Memory B cell (primary cell): Measurements from ENCODE around the gene ME2.
"Not testable (repeated sequence)": the region's sequence is repeated elsewhere in the genome, so short reads cannot be mapped to it uniquely, and the experiment has no call there.

Experiments used
- ATAC-seq: fragments of 150-1000 bp; cut with Tn5 transposase; 2 replicates; pipeline ENCODE4 v1.10.0; 2021; ENCODE audit warnings: low read depth, mild to moderate bottlenecking, moderate library complexity
- DNase-seq, 2 donors: peaks; one replicate each; pipeline ENCODE4 v3.0.0; 2022; ENCODE audit warnings: low spot score in 2 of 2
- H3K27ac Mint-ChIP-seq: one replicate; pipeline ENCODE4 v1.8.0; 2022; ENCODE audit warnings: mild to moderate bottlenecking, moderate library complexity, mixed read lengths
- H3K27me3 Mint-ChIP-seq: one replicate; pipeline ENCODE4 v1.8.0; 2022; ENCODE audit warnings: mixed read lengths
- H3K36me3 Mint-ChIP-seq: one replicate; pipeline ENCODE4 v1.8.0; 2022; ENCODE audit warnings: mild to moderate bottlenecking, mixed read lengths
- H3K4me1 Mint-ChIP-seq: one replicate; pipeline ENCODE4 v1.8.0; 2022; ENCODE audit warnings: mixed read lengths
- H3K4me3 Mint-ChIP-seq: one replicate; pipeline ENCODE4 v1.8.0; 2022; ENCODE audit warnings: mild to moderate bottlenecking, moderate library complexity, mixed read lengths
- H3K9me3 Mint-ChIP-seq: one replicate; pipeline ENCODE4 v1.8.0; 2022; ENCODE audit warnings: mixed read lengths

ME2 gene

DNA sequence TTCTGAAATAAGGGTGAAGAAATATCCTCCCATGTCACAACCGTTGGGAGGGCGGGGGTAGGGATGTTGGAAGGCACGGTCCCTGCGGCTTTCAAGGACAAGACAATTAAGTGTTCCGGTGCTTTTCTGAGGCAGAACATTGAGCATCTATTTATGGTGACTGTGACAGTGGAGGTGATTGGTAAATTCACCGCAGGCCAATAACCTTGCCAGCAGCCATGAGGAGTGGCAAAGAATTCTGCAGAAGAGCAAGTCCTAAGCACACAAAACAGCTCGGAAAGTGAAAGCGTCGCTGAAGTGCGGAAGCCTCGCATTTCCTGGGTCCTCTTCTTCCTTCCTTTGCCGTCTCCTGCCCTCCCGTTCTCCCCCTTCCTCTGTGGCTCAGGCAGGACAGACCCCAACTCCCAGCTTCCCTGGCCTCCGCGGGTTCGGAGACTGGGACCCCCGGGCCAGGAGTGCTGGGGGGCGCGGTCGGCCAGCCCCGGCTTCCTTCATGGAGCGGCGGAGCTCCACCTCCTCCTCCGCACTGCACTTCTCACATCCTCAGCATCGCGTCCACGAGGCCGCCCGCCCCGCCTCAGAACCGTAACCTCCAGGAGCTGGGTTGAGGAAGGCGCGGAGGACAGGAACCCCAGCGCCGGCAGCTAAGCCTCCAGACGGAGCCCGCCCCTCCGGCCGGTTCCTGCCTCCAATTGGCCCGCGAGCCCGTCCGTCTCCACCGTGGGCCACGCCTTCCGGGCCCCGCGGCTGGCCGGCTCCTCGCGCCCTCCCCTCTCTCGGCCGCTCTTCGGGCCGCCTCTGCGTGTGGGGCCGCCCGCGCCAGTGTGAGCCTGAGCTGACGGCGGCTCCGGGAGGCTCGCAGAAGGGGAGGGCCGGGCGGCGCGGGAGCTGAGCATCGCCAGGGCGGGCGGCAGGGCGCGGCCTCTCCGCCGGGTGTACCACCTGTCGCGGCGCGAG lies at the start of gene ME2:
Gene ME2 (plus strand): TSS at position 774 of the 957 bp plus-strand sequence. CDS start 16,703 bp downstream, outside the sequence.
- Mint-ChIP-seq H3K4me1 (peaks cover 13% of the 10 kb centered on the region), H3K9me3 (no peaks in the 10 kb centered on the region), H3K27ac (peak within 1 kb of the TSS; percentile 98), H3K36me3 (peaks cover 1% of the 10 kb centered on the region), H3K4me3 (peak within 1 kb of the TSS; percentile 100), H3K27me3 (no peaks in the 10 kb centered on the region)
- DNase-seq (peak; percentile 92 to 99), ATAC-seq (peak; percentile 89)

DNA sequence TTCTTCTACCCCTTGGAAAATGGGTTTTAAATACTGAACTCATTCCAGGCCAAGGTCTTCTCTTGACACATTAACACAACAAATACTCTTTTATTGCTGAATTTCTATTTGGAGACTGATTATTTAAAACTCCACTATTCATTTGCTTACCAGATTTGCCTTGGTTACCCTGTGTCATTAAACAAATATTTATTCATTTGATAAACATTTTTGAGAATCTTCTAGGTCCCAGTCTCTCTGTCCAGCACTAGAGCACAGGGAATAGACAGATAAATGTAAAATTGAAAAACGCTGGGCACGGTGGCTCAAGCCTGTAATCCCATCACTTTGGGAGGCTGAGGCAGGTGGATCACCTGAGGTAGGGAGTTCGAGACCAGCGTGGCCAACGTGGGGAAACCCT lies 49.3 kb upstream of the ME2 start:
- no peaks in the 10 kb centered on the region for H3K27me3 Mint-ChIP-seq
- no peak overlapping the region for H3K4me3 Mint-ChIP-seq
- H3K9me3 Mint-ChIP-seq = no peaks in the 10 kb centered on the region
- H3K27ac Mint-ChIP-seq = no peak overlapping the region
- no peak for DNase-seq
- H3K4me1 Mint-ChIP-seq = peaks cover 9% of the 10 kb centered on the region
- ATAC-seq = no peak
- no peaks in the 10 kb centered on the region for H3K36me3 Mint-ChIP-seq

DNA sequence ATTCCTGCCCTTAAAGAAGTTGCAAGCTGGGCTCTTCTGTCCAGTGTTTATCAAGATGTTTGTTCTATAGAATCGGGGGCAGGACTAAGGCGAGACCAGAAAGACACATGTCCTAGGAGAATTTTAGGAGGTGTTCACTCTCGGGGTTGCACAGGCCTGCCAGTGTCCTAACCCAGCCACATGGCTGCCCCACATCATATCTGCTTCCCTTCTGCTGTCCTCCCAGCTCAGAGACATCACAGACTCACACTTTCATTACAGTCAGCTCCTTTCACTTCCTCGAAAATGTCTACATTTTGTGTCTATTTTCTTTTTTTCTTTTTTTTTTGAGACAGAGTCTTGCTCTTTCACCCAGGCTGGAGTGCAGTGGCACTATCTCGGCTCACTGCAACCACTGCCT lies 48.4 kb upstream of the ME2 start:
- Mint-ChIP-seq H3K9me3 (no peaks in the 10 kb centered on the region), H3K4me1 (peaks cover 13% of the 10 kb centered on the region), H3K36me3 (no peaks in the 10 kb centered on the region), H3K27me3 (no peaks in the 10 kb centered on the region), H3K4me3 (no peak overlapping the region), H3K27ac (no peak overlapping the region)
- DNase-seq (no peak), ATAC-seq (peak; percentile 83)

DNA sequence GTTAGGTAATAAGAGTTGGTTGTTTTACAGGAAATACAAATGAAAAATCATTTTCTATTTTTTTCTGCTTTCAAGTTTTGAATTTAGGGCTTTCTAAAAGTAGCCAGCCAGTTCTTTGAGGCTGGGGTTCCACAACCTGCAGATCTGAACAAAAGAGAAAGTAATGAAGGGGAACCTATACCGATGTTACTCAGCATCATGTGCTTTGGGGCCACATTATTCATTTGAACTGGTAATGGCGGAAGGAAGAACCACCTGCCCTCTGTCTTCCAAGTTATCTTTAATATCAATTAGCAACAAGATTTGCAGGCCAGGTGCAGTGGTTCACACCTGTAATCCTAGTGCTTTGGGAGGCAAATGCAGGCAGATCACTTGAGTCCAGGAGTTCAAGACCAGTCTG lies 46.2 kb upstream of the ME2 start:
- no peak for DNase-seq
- H3K36me3 Mint-ChIP-seq = no peaks in the 10 kb centered on the region
- H3K9me3 Mint-ChIP-seq = no peaks in the 10 kb centered on the region
- peak overlapping the region; percentile 51 for H3K27ac Mint-ChIP-seq
- H3K27me3 Mint-ChIP-seq = no peaks in the 10 kb centered on the region
- H3K4me1 Mint-ChIP-seq = peaks cover 18% of the 10 kb centered on the region
- H3K4me3 Mint-ChIP-seq = peak overlapping the region; percentile 49
- peak; percentile 57 for ATAC-seq

DNA sequence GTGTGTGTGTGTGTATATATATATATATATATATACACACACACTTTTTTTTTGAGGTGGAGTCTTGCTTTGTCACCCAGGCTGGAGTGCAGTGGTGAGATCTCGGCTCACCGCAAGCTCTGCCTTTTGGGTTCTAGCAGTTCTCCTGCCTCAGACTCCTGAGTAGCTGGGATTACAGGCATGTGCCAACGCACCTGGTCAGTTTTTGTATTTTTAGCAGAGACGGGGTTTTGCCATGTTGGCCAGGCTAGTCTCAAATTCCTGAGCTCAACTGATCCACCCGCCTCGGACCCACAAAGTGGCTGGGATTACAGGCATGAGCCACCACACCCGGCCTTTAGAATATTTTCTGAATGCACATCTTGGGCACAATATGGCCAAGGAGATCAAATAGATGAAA lies 45.4 kb upstream of the ME2 start:
- DNase-seq, ATAC-seq, H3K4me3 Mint-ChIP-seq, H3K27me3 Mint-ChIP-seq, H3K36me3 Mint-ChIP-seq, H3K27ac Mint-ChIP-seq, H3K9me3 Mint-ChIP-seq: not testable (repeated sequence)
- H3K4me1 Mint-ChIP-seq = peaks cover 18% of the 10 kb centered on the region

DNA sequence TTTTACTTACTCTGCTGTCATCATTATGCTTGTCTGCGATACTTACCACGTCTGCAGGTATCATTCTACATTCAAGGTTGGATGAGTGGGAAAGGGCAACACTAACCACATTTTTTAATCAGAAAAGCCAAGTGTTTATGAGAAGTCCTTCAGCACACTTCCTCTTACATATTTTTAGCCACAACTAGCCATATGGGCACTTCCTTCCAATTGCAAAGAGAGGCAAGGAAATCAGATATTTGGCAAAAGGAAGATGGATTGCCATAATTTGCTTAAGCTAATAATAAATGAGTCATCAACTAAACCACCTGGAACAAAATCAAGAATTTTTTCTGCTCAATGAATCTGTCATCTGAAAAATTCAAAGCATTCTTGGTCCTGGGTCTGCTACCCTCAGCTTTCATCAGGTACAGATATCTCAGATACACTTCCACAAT lies 42.4 kb upstream of the ME2 start:
- DNase-seq = no peak
- Mint-ChIP-seq H3K36me3 (no peaks in the 10 kb centered on the region), H3K27me3 (no peaks in the 10 kb centered on the region), H3K9me3 (no peaks in the 10 kb centered on the region), H3K4me1 (peaks cover 16% of the 10 kb centered on the region), H3K27ac (peak overlapping the region; percentile 4), H3K4me3 (peak overlapping the region; percentile 44)
- ATAC-seq = peak; percentile 79

DNA sequence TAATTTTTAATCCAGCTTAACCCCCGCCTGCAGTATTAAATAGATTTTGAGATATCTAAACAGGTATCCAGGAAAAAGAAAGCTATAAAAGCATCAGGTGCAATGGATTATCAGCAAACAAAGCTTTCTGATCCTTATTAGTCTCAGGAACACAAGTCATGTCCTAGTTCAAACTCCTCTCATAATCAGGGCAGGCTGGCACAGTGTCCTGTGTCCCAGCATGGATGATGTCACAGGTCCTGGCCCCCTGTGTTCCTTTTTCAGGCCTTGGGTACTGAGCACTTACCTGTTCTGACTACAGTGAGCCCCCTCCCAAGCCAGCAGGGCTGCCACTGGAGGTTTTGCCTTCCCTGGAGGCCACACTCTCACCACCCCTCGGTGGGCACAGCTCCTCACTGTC lies 39.6 kb upstream of the ME2 start:
- H3K36me3 Mint-ChIP-seq = no peaks in the 10 kb centered on the region
- DNase-seq = no peak
- no peak overlapping the region for H3K4me3 Mint-ChIP-seq
- no peaks in the 10 kb centered on the region for H3K27me3 Mint-ChIP-seq
- H3K27ac Mint-ChIP-seq = no peak overlapping the region
- no peak for ATAC-seq
- no peaks in the 10 kb centered on the region for H3K9me3 Mint-ChIP-seq
- peaks cover 9% of the 10 kb centered on the region for H3K4me1 Mint-ChIP-seq

DNA sequence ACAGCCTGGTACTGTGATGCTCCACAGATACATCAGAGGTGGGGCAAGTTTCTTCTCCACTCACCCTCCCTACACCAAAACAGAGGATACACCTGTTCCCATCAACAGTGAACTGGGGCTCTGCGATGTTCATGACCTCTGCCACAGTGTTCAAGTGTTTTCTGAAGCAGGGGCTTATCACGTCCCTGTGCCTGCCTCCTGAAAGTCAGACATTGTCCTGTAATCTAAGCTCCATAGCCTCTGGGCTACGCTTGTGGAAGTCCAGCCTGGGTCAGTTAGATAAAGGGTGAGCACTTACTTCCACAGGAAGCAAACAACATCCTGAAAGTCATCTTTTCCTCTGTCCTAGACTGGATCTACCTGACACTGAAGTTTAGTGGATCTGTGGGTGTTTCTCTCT lies 38.9 kb upstream of the ME2 start:
- H3K27ac Mint-ChIP-seq = no peak overlapping the region
- no peaks in the 10 kb centered on the region for H3K36me3 Mint-ChIP-seq
- no peak for DNase-seq
- H3K27me3 Mint-ChIP-seq = no peaks in the 10 kb centered on the region
- no peaks in the 10 kb centered on the region for H3K9me3 Mint-ChIP-seq
- peaks cover 9% of the 10 kb centered on the region for H3K4me1 Mint-ChIP-seq
- no peak overlapping the region for H3K4me3 Mint-ChIP-seq
- ATAC-seq = no peak

DNA sequence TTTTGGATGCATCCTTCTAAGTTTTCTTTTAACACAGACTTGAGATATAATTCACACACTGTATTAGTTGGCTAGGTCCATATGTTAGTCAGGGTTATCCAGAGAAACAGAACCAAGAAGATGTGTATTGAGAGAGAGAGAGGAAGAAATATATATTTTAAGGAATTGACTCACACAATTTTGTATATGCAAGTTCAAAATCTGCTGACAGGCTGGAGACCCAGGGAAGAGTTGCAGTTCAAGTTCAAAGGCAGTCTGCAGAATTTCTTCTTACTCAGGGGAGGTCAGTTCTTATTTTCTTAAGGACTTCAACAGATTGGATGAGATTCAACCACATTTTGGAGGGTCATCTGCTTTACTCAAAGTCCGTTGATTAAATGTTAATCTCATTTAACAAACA lies 36.1 kb upstream of the ME2 start:
- H3K27me3 Mint-ChIP-seq = peaks cover 1% of the 10 kb centered on the region
- H3K27ac Mint-ChIP-seq = no peak overlapping the region
- DNase-seq (no peak), ATAC-seq (no peak)
- no peak overlapping the region for H3K4me3 Mint-ChIP-seq
- no peaks in the 10 kb centered on the region for H3K36me3 Mint-ChIP-seq
- no peaks in the 10 kb centered on the region for H3K4me1 Mint-ChIP-seq
- no peaks in the 10 kb centered on the region for H3K9me3 Mint-ChIP-seq

DNA sequence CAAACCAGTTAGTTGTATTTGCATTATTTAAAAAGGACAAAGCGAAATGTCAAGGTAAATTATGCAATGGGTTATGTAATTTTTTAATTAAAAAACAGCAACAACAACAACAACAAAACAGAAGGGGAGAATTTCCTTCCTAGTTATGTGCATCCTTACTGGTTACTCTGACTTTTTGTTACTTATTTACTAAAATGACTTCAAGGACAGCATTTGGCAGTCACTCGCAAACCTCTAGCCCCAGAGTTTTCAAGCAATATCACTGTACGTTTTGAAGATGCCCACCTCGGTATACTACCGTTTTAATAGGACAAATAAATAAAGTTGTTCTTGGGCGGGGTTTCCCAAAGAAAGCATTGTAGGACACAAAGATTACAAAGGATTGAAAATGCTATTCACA lies 34.4 kb upstream of the ME2 start:
- Mint-ChIP-seq H3K27me3 (peaks cover 2% of the 10 kb centered on the region), H3K4me1 (no peaks in the 10 kb centered on the region), H3K9me3 (no peaks in the 10 kb centered on the region), H3K27ac (no peak overlapping the region), H3K36me3 (no peaks in the 10 kb centered on the region), H3K4me3 (no peak overlapping the region)
- ATAC-seq (no peak), DNase-seq (no peak)

DNA sequence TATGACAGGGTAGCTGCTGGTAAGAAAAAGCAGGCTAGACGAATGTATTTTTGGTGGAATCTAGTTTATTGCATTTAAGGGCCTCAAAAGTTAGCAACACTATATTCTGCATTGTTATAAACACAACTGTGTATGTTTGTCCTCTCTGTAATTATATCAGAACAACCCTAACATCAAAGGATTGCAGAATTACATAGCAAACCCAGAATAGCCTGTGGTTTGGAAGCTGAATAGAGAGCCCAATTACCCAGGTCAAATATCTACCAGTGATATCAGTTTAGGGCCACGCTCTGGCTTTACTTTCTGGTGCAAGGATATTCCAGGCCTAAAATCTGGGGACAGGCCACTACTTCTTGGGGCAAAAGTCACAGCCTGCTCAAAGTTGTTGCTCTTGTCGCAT lies 34.0 kb upstream of the ME2 start:
- H3K4me1 Mint-ChIP-seq = no peaks in the 10 kb centered on the region
- peaks cover 4% of the 10 kb centered on the region for H3K27me3 Mint-ChIP-seq
- H3K4me3 Mint-ChIP-seq = no peak overlapping the region
- H3K9me3 Mint-ChIP-seq = no peaks in the 10 kb centered on the region
- DNase-seq (no peak), ATAC-seq (no peak)
- no peak overlapping the region for H3K27ac Mint-ChIP-seq
- H3K36me3 Mint-ChIP-seq = no peaks in the 10 kb centered on the region

DNA sequence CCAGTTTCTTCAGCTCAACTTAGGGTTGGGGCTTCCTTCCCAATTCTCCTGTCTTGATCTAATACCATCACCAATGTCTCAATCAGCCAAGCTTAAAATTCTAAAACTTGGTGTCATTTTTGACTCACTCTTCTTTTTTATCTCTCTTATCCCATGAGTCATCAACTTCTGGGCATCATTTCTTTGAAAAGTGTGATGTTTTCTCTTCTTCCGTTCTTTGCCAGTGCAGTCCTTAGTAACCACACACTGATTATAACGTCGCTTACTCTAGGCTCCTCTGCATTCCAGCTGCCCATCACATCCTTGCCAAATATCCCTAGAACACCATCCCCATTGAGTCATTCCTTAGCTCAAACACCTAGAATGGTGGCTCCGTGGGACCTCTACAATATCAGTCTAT lies 31.7 kb upstream of the ME2 start:
- ATAC-seq = no peak
- no peak overlapping the region for H3K27ac Mint-ChIP-seq
- H3K4me3 Mint-ChIP-seq = no peak overlapping the region
- H3K9me3 Mint-ChIP-seq = no peaks in the 10 kb centered on the region
- H3K27me3 Mint-ChIP-seq = peaks cover 4% of the 10 kb centered on the region
- H3K4me1 Mint-ChIP-seq = no peaks in the 10 kb centered on the region
- no peak for DNase-seq
- H3K36me3 Mint-ChIP-seq = no peaks in the 10 kb centered on the region

DNA sequence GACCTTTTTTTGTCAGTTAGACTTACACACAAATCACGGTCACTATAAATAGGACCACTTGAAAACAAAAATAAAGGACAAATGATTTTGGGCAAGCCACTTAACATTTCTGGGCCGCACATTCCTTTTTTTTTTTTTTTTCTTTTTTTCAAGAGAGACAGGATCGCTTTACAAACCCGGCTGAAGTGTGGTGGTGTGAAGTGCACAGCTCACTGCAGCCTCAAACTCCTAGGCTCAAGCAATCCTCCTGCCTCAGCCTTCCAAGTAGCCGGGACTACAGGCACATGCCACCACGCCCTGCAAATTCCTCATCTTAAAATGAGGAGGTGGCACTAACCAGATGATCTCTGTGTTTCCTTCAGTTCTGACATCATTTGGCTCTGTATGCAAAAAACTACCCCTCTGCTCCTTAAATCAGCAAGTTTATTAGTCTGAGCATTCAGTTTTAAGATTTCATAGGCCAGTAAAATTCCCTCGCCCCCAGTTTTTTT lies 30.8 kb upstream of the ME2 start:
- peaks cover 2% of the 10 kb centered on the region for H3K36me3 Mint-ChIP-seq
- H3K4me3 Mint-ChIP-seq = no peak overlapping the region
- DNase-seq = no peak
- H3K27me3 Mint-ChIP-seq = peaks cover 6% of the 10 kb centered on the region
- ATAC-seq = no peak
- no peaks in the 10 kb centered on the region for H3K4me1 Mint-ChIP-seq
- peaks cover 2% of the 10 kb centered on the region for H3K9me3 Mint-ChIP-seq
- no peak overlapping the region for H3K27ac Mint-ChIP-seq

DNA sequence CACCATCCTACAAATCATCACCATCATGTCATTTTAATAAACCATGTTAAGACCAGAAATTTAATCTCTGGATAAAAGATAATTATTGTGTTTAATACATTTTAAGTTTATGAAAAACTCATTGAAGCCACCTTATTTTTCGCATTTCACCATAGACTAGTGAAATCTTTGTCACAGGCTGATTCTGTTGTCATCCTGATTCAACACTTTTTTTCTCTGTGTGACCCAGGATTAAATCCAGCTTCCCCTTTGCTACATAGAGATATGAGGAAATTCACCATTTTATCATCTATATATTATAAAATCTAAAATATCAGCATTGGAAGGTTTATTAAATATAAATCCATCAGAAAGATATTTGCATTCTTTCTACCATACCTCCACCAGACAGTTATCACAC lies 29.9 kb upstream of the ME2 start:
- peaks cover 2% of the 10 kb centered on the region for H3K9me3 Mint-ChIP-seq
- no peak overlapping the region for H3K4me3 Mint-ChIP-seq
- ATAC-seq (no peak), DNase-seq (no peak)
- H3K4me1 Mint-ChIP-seq = no peaks in the 10 kb centered on the region
- peaks cover 9% of the 10 kb centered on the region for H3K27me3 Mint-ChIP-seq
- H3K27ac Mint-ChIP-seq = no peak overlapping the region
- H3K36me3 Mint-ChIP-seq = peaks cover 4% of the 10 kb centered on the region

DNA sequence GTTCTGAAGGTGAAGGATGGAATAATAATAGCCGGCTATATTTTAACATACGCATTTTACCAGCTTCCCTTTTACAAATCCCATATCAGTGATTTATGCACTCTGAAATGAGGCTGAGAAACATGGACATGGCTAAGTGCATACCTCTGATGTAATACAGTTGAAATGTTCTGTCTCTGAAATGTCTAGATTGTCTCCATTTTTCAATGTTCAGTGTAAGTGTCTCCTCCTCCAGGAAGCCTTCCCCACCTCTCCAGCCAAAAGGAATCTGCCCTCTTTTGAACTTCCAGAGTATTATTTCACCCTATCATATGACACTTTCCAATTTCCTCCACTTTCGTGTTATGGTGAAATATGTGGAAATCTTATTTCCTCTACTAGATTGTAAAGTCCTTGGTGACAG lies 29.5 kb upstream of the ME2 start:
- H3K36me3 Mint-ChIP-seq = peaks cover 6% of the 10 kb centered on the region
- no peak for DNase-seq
- peaks cover 9% of the 10 kb centered on the region for H3K27me3 Mint-ChIP-seq
- H3K27ac Mint-ChIP-seq = no peak overlapping the region
- no peak for ATAC-seq
- no peak overlapping the region for H3K4me3 Mint-ChIP-seq
- H3K4me1 Mint-ChIP-seq = no peaks in the 10 kb centered on the region
- peaks cover 3% of the 10 kb centered on the region for H3K9me3 Mint-ChIP-seq
